Rectal smooth muscle tissue (tissue), 1 donor: ENCODE measurements around the gene MGAT5B.

Experiments
- H3K27ac ChIP-seq: one replicate; pipeline ENCODE4 v1.7.0; 2013; ENCODE audit warnings: low read depth, low read length, inconsistent platforms
- H3K27me3 ChIP-seq: one replicate; pipeline ENCODE4 v1.7.0; 2013; ENCODE audit warnings: low read length; ENCODE audit not compliant: control insufficient read depth, insufficient read depth
- H3K36me3 ChIP-seq: one replicate; pipeline ENCODE4 v1.7.0; 2013; ENCODE audit warnings: low read length; ENCODE audit not compliant: control insufficient read depth, insufficient read depth
- H3K4me1 ChIP-seq: one replicate; pipeline ENCODE4 v1.7.0; 2013; ENCODE audit warnings: low read length; ENCODE audit not compliant: control insufficient read depth, insufficient read depth
- H3K4me3 ChIP-seq: one replicate; pipeline ENCODE4 v1.7.0; 2013; ENCODE audit warnings: low read length
- H3K9ac ChIP-seq: one replicate; pipeline ENCODE4 v1.7.0; 2013; ENCODE audit warnings: low read length

Gene MGAT5B

GRCh38 chr17:76855105-76855504 lies 13.1 kb upstream of the MGAT5B start:
- Histone ChIP-seq H3K4me1 (no peaks in the 10 kb centered on the region), H3K27ac (no peak overlapping the region), H3K36me3 (no peaks in the 10 kb centered on the region), H3K4me3 (no peak overlapping the region), H3K27me3 (no peaks in the 10 kb centered on the region), H3K9ac (no peak overlapping the region)

- H3K27me3 ChIP-seq: no peaks in the 10 kb centered on the region
Measured at GRCh38 chr17:76862079-76862478, 6.1 kb upstream of the MGAT5B start.

DNA sequence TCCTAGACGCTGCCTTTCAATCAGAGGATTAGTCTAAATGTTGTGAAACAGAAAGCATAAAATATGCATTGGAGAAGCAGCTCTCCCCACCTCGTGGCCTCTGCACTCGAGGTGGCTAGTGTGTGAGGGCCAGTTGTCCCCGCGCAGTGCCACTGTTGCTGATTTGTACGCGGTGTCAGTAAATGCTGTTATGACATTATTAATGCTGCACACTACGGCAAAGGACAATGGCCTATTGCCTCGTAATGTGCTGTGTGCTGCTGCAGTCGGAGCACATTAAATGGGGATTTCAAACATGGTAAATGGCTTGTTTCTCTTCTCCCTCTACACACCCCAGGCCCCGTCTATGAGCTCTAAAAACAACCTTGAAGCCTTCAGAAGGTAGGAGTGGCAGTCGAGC lies 5.7 kb upstream of the MGAT5B start:
- Histone ChIP-seq H3K4me3 (no peak overlapping the region), H3K36me3 (no peaks in the 10 kb centered on the region), H3K4me1 (no peaks in the 10 kb centered on the region), H3K27ac (no peak overlapping the region), H3K27me3 (peaks cover 2% of the 10 kb centered on the region), H3K9ac (no peak overlapping the region)

More at GRCh38 chr17:76862079-76862478, 6.1 kb upstream of the MGAT5B start:
- no peak overlapping the region for H3K4me3 ChIP-seq
- H3K27ac ChIP-seq: no peak overlapping the region
- H3K9ac ChIP-seq: no peak overlapping the region
- no peaks in the 10 kb centered on the region for H3K4me1 ChIP-seq
- no peaks in the 10 kb centered on the region for H3K36me3 ChIP-seq

DNA sequence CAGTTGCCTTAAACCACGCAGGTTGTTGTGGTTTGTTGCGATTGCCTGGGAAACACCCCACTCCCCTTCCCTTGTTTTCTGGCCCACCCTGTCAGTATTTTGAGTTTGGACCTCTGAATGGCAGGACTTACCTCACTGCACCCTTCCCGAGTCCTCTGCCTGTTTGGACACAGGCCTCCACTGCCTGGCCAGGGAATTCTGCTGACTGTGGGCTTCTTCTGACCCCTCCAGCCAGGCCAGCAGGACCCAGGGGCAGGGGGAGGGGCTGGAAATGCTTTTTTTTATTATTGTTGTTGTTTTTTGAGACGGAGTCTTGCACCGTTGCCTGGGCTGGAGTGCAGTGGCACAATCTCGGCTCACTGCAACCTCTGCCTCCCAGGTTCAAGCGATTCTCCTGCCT lies 4.2 kb upstream of the MGAT5B start:
- no peak overlapping the region for H3K27ac ChIP-seq
- no peaks in the 10 kb centered on the region for H3K4me1 ChIP-seq
- H3K9ac ChIP-seq: no peak overlapping the region
- peaks cover 11% of the 10 kb centered on the region for H3K27me3 ChIP-seq
- no peak overlapping the region for H3K4me3 ChIP-seq
- no peaks in the 10 kb centered on the region for H3K36me3 ChIP-seq

DNA sequence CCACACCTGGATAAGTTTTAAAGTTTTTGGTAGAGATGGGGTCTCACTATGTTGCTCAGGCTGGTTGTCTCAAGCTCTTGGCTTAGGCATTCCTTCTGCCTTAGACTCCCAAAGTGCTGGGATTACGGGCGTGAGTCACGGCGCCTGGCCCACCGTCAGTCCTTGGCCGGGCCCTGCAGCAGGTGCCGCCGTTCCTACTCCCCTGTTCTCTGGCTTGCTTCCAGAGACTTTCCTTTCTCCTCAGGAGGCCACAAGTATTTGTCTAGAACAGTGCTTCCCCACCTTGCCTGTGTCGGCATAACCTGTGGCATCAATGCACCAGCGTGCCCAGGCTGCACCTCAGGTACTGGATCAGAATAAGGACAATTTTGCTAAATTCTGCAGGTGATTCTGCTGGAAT lies 3.0 kb upstream of the MGAT5B start:
- Histone ChIP-seq H3K27me3 (peaks cover 17% of the 10 kb centered on the region), H3K9ac (no peak overlapping the region), H3K4me1 (no peaks in the 10 kb centered on the region), H3K36me3 (no peaks in the 10 kb centered on the region), H3K4me3 (no peak overlapping the region), H3K27ac (no peak overlapping the region)

DNA sequence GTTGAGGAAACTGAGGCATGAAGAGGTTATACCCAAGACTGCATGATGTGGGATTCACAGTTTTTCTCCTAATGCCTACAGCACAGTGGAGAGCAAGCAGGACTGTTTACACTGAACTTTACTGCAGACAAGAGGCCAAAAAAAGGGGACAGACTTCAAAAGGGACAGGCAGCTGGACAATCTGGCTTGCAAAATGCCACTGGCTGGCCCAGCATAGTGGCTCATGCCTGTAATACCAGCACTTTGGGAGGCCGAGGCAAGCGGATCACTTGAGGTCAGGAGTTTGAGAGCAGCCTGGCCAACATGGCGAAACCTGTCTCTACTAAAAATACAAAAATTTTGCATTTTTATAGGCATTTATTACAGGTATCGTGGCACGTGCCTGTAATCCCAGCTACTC lies 2.0 kb upstream of the MGAT5B start:
- no peak overlapping the region for H3K9ac ChIP-seq
- H3K27ac ChIP-seq: no peak overlapping the region
- no peaks in the 10 kb centered on the region for H3K4me1 ChIP-seq
- no peaks in the 10 kb centered on the region for H3K36me3 ChIP-seq
- H3K4me3 ChIP-seq: no peak overlapping the region
- peaks cover 18% of the 10 kb centered on the region for H3K27me3 ChIP-seq

- Histone ChIP-seq H3K27ac (no peak overlapping the region), H3K9ac (no peak overlapping the region), H3K4me1 (no peaks in the 10 kb centered on the region), H3K27me3 (peaks cover 18% of the 10 kb centered on the region), H3K36me3 (no peaks in the 10 kb centered on the region), H3K4me3 (no peak overlapping the region)
Measured at GRCh38 chr17:76866774-76867577, 1.2 kb upstream of the MGAT5B start.

DNA sequence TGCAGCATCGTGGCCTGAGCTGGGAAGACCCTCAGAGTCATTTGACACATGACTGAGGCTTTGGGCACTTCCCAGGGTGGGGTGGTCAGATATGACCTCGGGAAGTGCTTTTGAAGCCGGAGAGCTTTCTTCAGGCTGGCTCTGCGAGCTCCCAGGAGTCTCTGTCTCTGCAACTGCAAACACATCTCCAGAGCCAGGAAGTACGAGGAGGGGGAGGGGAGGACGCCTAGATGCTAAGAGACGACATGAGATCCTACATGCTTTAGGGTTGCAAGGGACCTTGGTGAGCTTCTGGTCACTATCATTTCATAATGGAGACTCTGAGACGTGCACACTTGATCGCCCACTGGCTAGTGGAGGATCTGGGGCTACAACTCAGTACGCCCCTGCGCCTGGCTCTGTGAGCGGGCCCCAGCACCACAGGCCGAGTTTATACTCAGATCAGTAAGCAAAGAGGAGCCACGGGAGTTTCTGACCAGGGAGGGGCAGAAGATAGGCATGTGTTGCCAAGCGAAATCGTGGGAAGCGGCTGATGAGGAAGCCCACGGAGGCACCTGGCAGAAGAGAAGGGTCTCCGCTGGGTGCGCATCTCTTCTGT lies 527 bp upstream of the MGAT5B start:
- H3K27ac ChIP-seq: no peak overlapping the region

GRCh38 chr17:76868669-76869495 lies 678 bp downstream of the MGAT5B start:
- Histone ChIP-seq H3K4me3 (peak overlapping the region; percentile 41), H3K36me3 (no peaks in the 10 kb centered on the region), H3K9ac (no peak overlapping the region), H3K27me3 (peaks cover 18% of the 10 kb centered on the region), H3K4me1 (no peaks in the 10 kb centered on the region), H3K27ac (no peak overlapping the region)

More for the DNA sequence above, 527 bp upstream of the MGAT5B start:
- Histone ChIP-seq H3K4me1 (no peaks in the 10 kb centered on the region), H3K9ac (no peak overlapping the region), H3K27me3 (peaks cover 18% of the 10 kb centered on the region), H3K36me3 (no peaks in the 10 kb centered on the region), H3K4me3 (no peak overlapping the region)

GRCh38 chr17:76869496-76870376 lies 1.5 kb downstream of the MGAT5B start:
- no peaks in the 10 kb centered on the region for H3K36me3 ChIP-seq
- no peak overlapping the region for H3K9ac ChIP-seq
- H3K4me3 ChIP-seq: no peak overlapping the region
- H3K27ac ChIP-seq: no peak overlapping the region
- H3K4me1 ChIP-seq: no peaks in the 10 kb centered on the region
- peaks cover 18% of the 10 kb centered on the region for H3K27me3 ChIP-seq

DNA sequence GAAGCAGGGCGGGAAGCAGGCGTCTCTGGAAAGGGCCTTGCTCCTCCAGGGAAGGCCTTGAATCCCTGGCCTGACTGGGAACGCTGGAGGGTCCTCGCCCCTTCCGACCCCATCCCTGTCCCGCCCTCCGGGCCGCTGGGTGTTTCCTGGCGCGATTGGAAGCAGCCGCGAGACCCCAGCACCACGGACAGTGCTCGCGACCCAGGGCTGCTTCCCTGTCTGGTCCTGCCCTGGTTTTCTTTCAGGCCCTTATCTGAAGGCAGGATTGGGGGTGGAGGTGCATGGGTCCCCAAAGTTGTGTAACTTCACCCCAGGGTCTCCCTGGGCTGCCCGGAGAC lies 2.1 kb downstream of the MGAT5B start:
- H3K36me3 ChIP-seq: no peaks in the 10 kb centered on the region
- H3K27me3 ChIP-seq: peaks cover 18% of the 10 kb centered on the region
- H3K4me3 ChIP-seq: no peak overlapping the region
- no peak overlapping the region for H3K27ac ChIP-seq
- H3K9ac ChIP-seq: no peak overlapping the region
- no peaks in the 10 kb centered on the region for H3K4me1 ChIP-seq

DNA sequence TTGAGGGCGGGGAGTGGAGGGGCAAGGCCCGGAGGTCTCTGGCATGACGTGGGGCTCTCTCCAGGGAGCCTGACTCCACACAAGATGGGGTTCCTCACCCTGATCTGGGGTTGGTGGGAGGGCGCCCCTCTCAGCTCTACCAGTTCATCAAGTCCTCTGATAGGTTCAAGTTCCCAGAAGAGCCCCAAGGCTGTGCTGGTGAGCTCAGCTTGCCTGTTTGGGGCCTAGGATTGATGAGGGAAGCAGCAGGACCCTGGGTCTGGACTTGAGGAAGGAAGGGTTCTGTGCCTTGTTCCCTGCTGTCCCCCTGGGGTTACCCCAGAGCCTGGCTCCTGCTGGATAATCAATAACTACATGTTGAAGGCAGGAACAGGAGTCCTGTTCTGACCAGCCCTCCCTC lies 3.5 kb downstream of the MGAT5B start:
- Histone ChIP-seq H3K9ac (no peak overlapping the region), H3K4me1 (no peaks in the 10 kb centered on the region), H3K27me3 (peaks cover 18% of the 10 kb centered on the region), H3K4me3 (no peak overlapping the region), H3K36me3 (no peaks in the 10 kb centered on the region), H3K27ac (no peak overlapping the region)
